ENCODE data around the gene ALK.

ALK gene

DNA sequence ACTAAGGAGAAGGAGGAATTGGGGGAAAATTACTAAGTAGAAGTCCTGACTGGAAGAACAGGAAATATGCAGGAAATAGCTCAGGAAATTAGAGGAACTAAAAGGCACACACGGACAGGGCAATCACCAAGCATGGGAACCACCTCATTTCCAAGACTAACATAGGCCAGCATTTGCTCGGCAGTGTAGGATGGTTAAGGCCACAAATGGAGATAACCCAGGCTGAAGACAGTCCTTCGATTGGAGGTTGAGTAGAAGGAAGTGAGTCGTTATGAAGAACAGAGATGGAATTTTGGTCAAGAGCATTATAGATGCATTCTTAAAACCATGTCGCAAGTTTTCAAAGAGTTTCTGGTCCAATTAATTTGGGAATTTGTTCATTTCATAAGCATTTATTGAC lies 401.4 kb downstream of the ALK start:
- no peak for DNase-seq
- Histone ChIP-seq H3K9me3 (ENCODE audit: control insufficient read depth, low read length) (no peaks in the 10 kb centered on the region), H3K4me3 (ENCODE audit: insufficient read depth, low read depth, low read length, poor library complexity, severe bottlenecking) (no peak overlapping the region), H3K27ac (ENCODE audit: insufficient read depth, low read length, poor library complexity, severe bottlenecking) (no peak overlapping the region), H3K4me1 (ENCODE audit: control insufficient read depth, insufficient read depth, low read length, poor library complexity, severe bottlenecking) (no peaks in the 10 kb centered on the region), H3K36me3 (ENCODE audit: control insufficient read depth, insufficient read depth, low read length) (no peaks in the 10 kb centered on the region), H3K27me3 (replicated peaks; ENCODE audit: control insufficient read depth, insufficient read depth, low read length, poor library complexity, severe bottlenecking) (no peaks in the 10 kb centered on the region)

- Histone ChIP-seq H3K9me3 (ENCODE audit: control insufficient read depth, low read length) (no peaks in the 10 kb centered on the region), H3K27ac (ENCODE audit: insufficient read depth, low read length, poor library complexity, severe bottlenecking) (no peak overlapping the region), H3K36me3 (ENCODE audit: control insufficient read depth, insufficient read depth, low read length) (no peaks in the 10 kb centered on the region), H3K27me3 (replicated peaks; ENCODE audit: control insufficient read depth, insufficient read depth, low read length, poor library complexity, severe bottlenecking) (no peaks in the 10 kb centered on the region), H3K4me1 (ENCODE audit: control insufficient read depth, insufficient read depth, low read length, poor library complexity, severe bottlenecking) (no peaks in the 10 kb centered on the region), H3K4me3 (ENCODE audit: insufficient read depth, low read depth, low read length, poor library complexity, severe bottlenecking) (no peak overlapping the region)
- DNase-seq: no peak
These were observed 402.0 kb downstream of the ALK start for GRCh38 chr2:29519338-29519925.

- H3K27me3 ChIP-seq (replicated peaks; ENCODE audit: control insufficient read depth, insufficient read depth, low read length, poor library complexity, severe bottlenecking): no peaks in the 10 kb centered on the region
- no peaks in the 10 kb centered on the region for H3K36me3 ChIP-seq (ENCODE audit: control insufficient read depth, insufficient read depth, low read length)
- H3K27ac ChIP-seq (ENCODE audit: insufficient read depth, low read length, poor library complexity, severe bottlenecking): no peak overlapping the region
- H3K9me3 ChIP-seq (ENCODE audit: control insufficient read depth, low read length): no peaks in the 10 kb centered on the region
- H3K4me3 ChIP-seq (ENCODE audit: insufficient read depth, low read depth, low read length, poor library complexity, severe bottlenecking): no peak overlapping the region
- DNase-seq: no peak
- no peaks in the 10 kb centered on the region for H3K4me1 ChIP-seq (ENCODE audit: control insufficient read depth, insufficient read depth, low read length, poor library complexity, severe bottlenecking)
These were observed 402.6 kb downstream of the ALK start for GRCh38 chr2:29518646-29519337.

DNA sequence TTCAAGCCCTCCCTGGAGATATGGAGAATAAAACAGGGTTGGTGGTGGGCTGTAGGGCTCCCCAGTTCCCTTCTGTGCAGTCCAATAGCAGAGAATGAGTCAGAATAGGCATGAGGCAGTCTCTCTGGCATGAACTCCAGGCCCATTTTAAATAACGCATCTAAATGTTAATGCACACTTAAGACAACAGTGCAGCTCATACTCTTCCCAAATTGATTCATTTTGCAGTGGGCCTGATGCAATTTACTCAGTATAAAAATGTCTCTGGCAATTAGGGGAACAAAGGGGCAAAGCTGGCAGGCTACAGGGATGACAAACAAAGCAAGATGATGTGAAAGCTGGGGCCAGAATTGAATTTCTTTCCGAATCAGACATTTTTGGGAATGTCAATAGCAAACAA lies 403.4 kb downstream of the ALK start:
- Histone ChIP-seq H3K4me3 (ENCODE audit: insufficient read depth, low read depth, low read length, poor library complexity, severe bottlenecking) (no peak overlapping the region), H3K27me3 (replicated peaks; ENCODE audit: control insufficient read depth, insufficient read depth, low read length, poor library complexity, severe bottlenecking) (no peaks in the 10 kb centered on the region), H3K9me3 (ENCODE audit: control insufficient read depth, low read length) (no peaks in the 10 kb centered on the region), H3K4me1 (ENCODE audit: control insufficient read depth, insufficient read depth, low read length, poor library complexity, severe bottlenecking) (no peaks in the 10 kb centered on the region), H3K36me3 (ENCODE audit: control insufficient read depth, insufficient read depth, low read length) (no peaks in the 10 kb centered on the region), H3K27ac (ENCODE audit: insufficient read depth, low read length, poor library complexity, severe bottlenecking) (no peak overlapping the region)
- no peak for DNase-seq

DNA sequence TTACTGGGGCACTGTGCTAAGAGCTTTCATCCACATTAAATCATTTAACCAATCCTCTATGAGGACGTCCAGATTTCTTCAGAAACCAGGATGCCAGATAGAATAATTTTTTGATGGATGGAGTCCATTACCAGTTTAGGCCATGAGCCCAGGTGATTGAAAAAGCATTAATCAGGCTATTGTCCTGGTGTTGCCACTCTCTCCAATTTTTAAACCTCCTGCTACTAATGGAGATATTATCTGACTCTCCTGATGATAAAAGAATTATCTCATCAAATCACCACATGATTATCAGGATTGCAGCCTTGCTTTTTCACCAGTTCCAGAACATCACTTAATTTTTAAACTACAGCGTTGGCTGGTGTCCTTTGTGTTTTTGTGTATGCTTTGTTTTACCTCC lies 404.0 kb downstream of the ALK start:
- no peaks in the 10 kb centered on the region for H3K36me3 ChIP-seq (ENCODE audit: control insufficient read depth, insufficient read depth, low read length)
- no peak overlapping the region for H3K4me3 ChIP-seq (ENCODE audit: insufficient read depth, low read depth, low read length, poor library complexity, severe bottlenecking)
- H3K27me3 ChIP-seq (replicated peaks; ENCODE audit: control insufficient read depth, insufficient read depth, low read length, poor library complexity, severe bottlenecking): no peaks in the 10 kb centered on the region
- DNase-seq: no peak
- H3K4me1 ChIP-seq (ENCODE audit: control insufficient read depth, insufficient read depth, low read length, poor library complexity, severe bottlenecking): no peaks in the 10 kb centered on the region
- no peak overlapping the region for H3K27ac ChIP-seq (ENCODE audit: insufficient read depth, low read length, poor library complexity, severe bottlenecking)
- H3K9me3 ChIP-seq (ENCODE audit: control insufficient read depth, low read length): no peaks in the 10 kb centered on the region

DNA sequence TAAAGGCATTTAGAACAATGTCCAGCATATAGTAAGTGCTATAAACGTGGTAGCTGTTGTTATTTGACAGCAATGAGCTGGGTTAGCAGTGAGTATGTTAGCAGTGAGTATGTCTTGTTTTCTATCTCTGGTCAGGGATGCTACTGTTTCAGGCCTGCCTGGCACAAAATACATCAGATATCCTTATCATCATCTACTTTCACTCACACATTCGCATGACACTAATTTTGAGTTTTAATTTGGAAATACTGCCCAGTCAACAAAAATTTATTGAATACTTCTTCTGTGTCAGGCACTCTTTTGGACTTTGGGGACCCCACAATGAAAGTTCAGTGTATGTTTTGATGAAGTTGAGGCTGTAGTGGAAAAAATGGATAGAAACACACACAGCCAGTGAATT lies 404.6 kb downstream of the ALK start:
- Histone ChIP-seq H3K4me1 (ENCODE audit: control insufficient read depth, insufficient read depth, low read length, poor library complexity, severe bottlenecking) (no peaks in the 10 kb centered on the region), H3K9me3 (ENCODE audit: control insufficient read depth, low read length) (no peaks in the 10 kb centered on the region), H3K27ac (ENCODE audit: insufficient read depth, low read length, poor library complexity, severe bottlenecking) (no peak overlapping the region), H3K36me3 (ENCODE audit: control insufficient read depth, insufficient read depth, low read length) (no peaks in the 10 kb centered on the region), H3K27me3 (replicated peaks; ENCODE audit: control insufficient read depth, insufficient read depth, low read length, poor library complexity, severe bottlenecking) (no peaks in the 10 kb centered on the region), H3K4me3 (ENCODE audit: insufficient read depth, low read depth, low read length, poor library complexity, severe bottlenecking) (no peak overlapping the region)
- DNase-seq: no peak

DNA sequence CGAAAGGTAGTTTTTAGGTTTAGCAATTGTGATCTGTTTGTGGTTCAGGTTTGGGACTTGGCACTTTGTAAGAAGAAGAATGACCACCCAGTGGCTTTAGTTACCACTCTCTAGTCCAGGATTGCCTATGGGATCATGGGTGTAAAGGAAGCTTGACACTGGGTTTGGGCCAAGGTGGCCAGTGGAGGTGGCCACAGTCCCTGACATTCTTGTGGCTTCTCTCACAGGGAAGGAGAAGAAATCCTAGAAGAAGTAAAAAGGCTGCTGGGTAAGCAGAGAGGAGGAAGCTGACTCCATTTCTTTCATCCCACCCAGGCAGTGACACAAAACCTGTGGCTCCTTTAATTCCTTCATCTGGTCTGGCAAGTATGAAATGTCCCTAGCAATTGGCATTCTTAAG lies 411.5 kb downstream of the ALK start:
- no peak for DNase-seq
- H3K27ac ChIP-seq (ENCODE audit: insufficient read depth, low read length, poor library complexity, severe bottlenecking): no peak overlapping the region
- no peaks in the 10 kb centered on the region for H3K9me3 ChIP-seq (ENCODE audit: control insufficient read depth, low read length)

DNA sequence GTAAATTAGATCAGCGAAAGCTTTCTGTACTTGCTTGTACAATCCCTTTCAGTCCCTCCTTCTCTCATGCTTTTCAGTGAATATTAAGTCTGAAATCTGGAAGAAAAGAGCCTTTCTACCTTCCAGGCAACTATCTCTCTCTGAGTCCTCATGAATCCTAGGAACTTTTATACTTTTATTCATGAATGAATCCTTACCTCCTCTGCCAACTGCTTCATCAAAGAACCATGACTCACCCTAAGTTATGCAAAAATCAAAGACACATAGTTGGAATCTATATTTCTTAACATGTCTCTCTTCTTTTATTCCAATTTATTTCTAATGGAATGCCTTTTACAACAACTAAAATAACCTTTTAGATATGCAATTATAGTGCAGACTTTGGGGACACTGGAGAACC lies 412.0 kb downstream of the ALK start:
- Histone ChIP-seq H3K27me3 (replicated peaks; ENCODE audit: control insufficient read depth, insufficient read depth, low read length, poor library complexity, severe bottlenecking) (no peaks in the 10 kb centered on the region), H3K4me3 (ENCODE audit: insufficient read depth, low read depth, low read length, poor library complexity, severe bottlenecking) (no peak overlapping the region), H3K36me3 (ENCODE audit: control insufficient read depth, insufficient read depth, low read length) (no peaks in the 10 kb centered on the region), H3K9me3 (ENCODE audit: control insufficient read depth, low read length) (no peaks in the 10 kb centered on the region), H3K4me1 (ENCODE audit: control insufficient read depth, insufficient read depth, low read length, poor library complexity, severe bottlenecking) (no peaks in the 10 kb centered on the region), H3K27ac (ENCODE audit: insufficient read depth, low read length, poor library complexity, severe bottlenecking) (no peak overlapping the region)
- no peak for DNase-seq

More for the DNA sequence above, 411.5 kb downstream of the ALK start:
- no peak overlapping the region for H3K4me3 ChIP-seq (ENCODE audit: insufficient read depth, low read depth, low read length, poor library complexity, severe bottlenecking)
- no peaks in the 10 kb centered on the region for H3K27me3 ChIP-seq (replicated peaks; ENCODE audit: control insufficient read depth, insufficient read depth, low read length, poor library complexity, severe bottlenecking)
- H3K36me3 ChIP-seq (ENCODE audit: control insufficient read depth, insufficient read depth, low read length): no peaks in the 10 kb centered on the region
- no peaks in the 10 kb centered on the region for H3K4me1 ChIP-seq (ENCODE audit: control insufficient read depth, insufficient read depth, low read length, poor library complexity, severe bottlenecking)

GRCh38 chr2:29504746-29505145 lies 416.6 kb downstream of the ALK start:
- no peaks in the 10 kb centered on the region for H3K27me3 ChIP-seq (replicated peaks; ENCODE audit: control insufficient read depth, insufficient read depth, low read length, poor library complexity, severe bottlenecking)
- no peaks in the 10 kb centered on the region for H3K36me3 ChIP-seq (ENCODE audit: control insufficient read depth, insufficient read depth, low read length)
- DNase-seq: no peak
- no peaks in the 10 kb centered on the region for H3K4me1 ChIP-seq (ENCODE audit: control insufficient read depth, insufficient read depth, low read length, poor library complexity, severe bottlenecking)
- no peak overlapping the region for H3K27ac ChIP-seq (ENCODE audit: insufficient read depth, low read length, poor library complexity, severe bottlenecking)
- H3K9me3 ChIP-seq (ENCODE audit: control insufficient read depth, low read length): no peaks in the 10 kb centered on the region
- no peak overlapping the region for H3K4me3 ChIP-seq (ENCODE audit: insufficient read depth, low read depth, low read length, poor library complexity, severe bottlenecking)

GRCh38 chr2:29502460-29502911 lies 418.9 kb downstream of the ALK start:
- H3K27me3 ChIP-seq (replicated peaks; ENCODE audit: control insufficient read depth, insufficient read depth, low read length, poor library complexity, severe bottlenecking): no peaks in the 10 kb centered on the region
- no peak overlapping the region for H3K27ac ChIP-seq (ENCODE audit: insufficient read depth, low read length, poor library complexity, severe bottlenecking)
- no peaks in the 10 kb centered on the region for H3K9me3 ChIP-seq (ENCODE audit: control insufficient read depth, low read length)
- DNase-seq: no peak
- H3K4me3 ChIP-seq (ENCODE audit: insufficient read depth, low read depth, low read length, poor library complexity, severe bottlenecking): no peak overlapping the region
- H3K4me1 ChIP-seq (ENCODE audit: control insufficient read depth, insufficient read depth, low read length, poor library complexity, severe bottlenecking): no peaks in the 10 kb centered on the region
- H3K36me3 ChIP-seq (ENCODE audit: control insufficient read depth, insufficient read depth, low read length): no peaks in the 10 kb centered on the region

All from effector memory CD4-positive, alpha-beta T cell (primary cell).